Activated CD4-positive, CD25-positive, alpha-beta regulatory T cell treated with anti-CD3 and anti-CD28 coated beads, Interleukin-2, amount 50 U/mL, for 72 hours (primary cell): Measurements from ENCODE around the gene PPP1CA.

ENCODE experiments used
- DNase-seq: peaks from one replicate; pipeline ENCODE4 v3.0.0; 2021

PPP1CA gene

GRCh38 chr11:67366961-67367760 lies 34.5 kb downstream of the PPP1CA start:
- DNase-seq = no peak

GRCh38 chr11:67366546-67366945 lies 35.1 kb downstream of the PPP1CA start:
- no peak for DNase-seq

- DNase-seq = no peak
These were observed 35.8 kb downstream of the PPP1CA start for GRCh38 chr11:67365736-67366444.

- DNase-seq = no peak
These were observed 36.6 kb downstream of the PPP1CA start for GRCh38 chr11:67364783-67365722.

- no peak for DNase-seq
These were observed 37.5 kb downstream of the PPP1CA start for GRCh38 chr11:67364169-67364568.

- no peak for DNase-seq
These were observed 43.6 kb downstream of the PPP1CA start for GRCh38 chr11:67357831-67358670.

GRCh38 chr11:67356864-67357561 lies 44.6 kb downstream of the PPP1CA start:
- peak; percentile 68 for DNase-seq

- no peak for DNase-seq
These were observed 45.2 kb downstream of the PPP1CA start for GRCh38 chr11:67356387-67356863.

- DNase-seq = no peak
These were observed 45.8 kb downstream of the PPP1CA start for GRCh38 chr11:67355794-67356386.

GRCh38 chr11:67355023-67355793 lies 46.5 kb downstream of the PPP1CA start:
- DNase-seq = no peak

- DNase-seq = no peak
These were observed 47.3 kb downstream of the PPP1CA start for GRCh38 chr11:67354075-67355022.

GRCh38 chr11:67353317-67354074 lies 48.2 kb downstream of the PPP1CA start, which contains the start of gene POLD4:
Gene POLD4 (minus strand): TSS chr11:67353546. CDS start chr11:67353399, 147 bp downstream.
- DNase-seq = peak; percentile 97

GRCh38 chr11:67352546-67353316 lies 48.9 kb downstream of the PPP1CA start:
- DNase-seq = no peak

GRCh38 chr11:67351275-67352005 lies 50.2 kb downstream of the PPP1CA start:
- DNase-seq = peak; percentile 69

GRCh38 chr11:67349928-67350465 lies 51.7 kb downstream of the PPP1CA start:
- no peak for DNase-seq

GRCh38 chr11:67349457-67349856 lies 52.2 kb downstream of the PPP1CA start:
- DNase-seq = no peak
